ENCODE results near the gene PTPRD.
A peak's percentile ranks its signal among the peaks of the same experiment; 100 is the strongest.

Gene PTPRD

GRCh38 chr9:8696516-8696915, 1916.3 kb downstream of the PTPRD start:
- no peak for DNase-seq

GRCh38 chr9:8694983-8695588, 1917.7 kb downstream of the PTPRD start:
- no peak for DNase-seq

GRCh38 chr9:8693464-8693863, 1919.3 kb downstream of the PTPRD start:
- DNase-seq: no peak

GRCh38 chr9:8686516-8686915, 1926.3 kb downstream of the PTPRD start:
- DNase-seq: no peak

DNA sequence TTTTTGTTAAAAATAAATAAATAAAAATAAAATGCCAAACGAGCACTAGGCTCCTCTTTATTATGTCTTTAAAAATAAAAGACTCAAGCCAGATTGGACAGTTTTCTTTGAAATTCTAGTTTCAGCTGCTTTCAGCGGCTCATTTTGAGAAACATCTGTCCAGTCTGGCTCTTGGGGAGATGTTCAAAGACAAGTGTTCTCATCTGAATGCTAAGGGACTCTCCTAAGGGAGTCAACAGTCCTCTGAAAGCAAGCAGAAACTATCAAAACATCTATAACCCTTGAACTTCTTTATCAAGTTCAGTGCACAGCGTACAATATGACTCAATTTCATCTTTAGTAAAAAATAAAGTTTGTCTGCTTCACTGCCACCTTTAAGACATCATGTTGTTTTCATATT, 1927.0 kb downstream of the PTPRD start:
- no peak for DNase-seq

DNA sequence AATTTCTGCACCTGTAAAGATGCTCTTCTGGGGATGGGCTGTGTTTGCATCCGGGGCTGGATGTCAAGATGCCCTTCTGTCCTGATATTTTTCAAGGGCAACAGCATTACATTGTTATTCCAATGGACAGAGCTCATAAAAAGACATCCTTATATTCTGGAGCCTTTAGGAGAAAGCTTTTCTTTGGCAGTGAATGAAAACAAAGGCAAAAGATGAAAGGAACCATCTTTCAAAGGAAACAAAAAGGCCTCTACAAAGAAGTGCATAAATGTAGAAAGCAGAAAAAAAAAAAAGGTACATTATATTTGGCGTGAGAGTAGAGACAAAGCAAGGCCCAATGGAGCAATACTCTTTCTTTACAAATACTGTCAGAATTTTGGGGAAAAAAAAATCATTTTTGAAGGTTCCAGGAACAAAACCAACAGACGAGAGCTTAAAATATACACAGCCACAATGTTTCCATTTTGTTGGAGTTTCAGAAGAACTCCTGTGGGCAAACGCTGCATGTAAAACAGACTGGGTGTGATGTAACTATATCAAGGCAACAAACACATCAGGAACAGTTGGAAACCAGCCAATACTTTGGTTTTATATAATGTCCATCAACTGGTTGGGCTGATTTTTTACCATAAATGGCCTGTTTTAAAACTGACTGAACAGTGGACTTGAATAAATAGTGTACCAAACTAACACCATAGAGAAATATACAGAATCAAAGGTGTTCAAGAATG, 1927.7 kb downstream of the PTPRD start:
- DNase-seq: no peak

DNA sequence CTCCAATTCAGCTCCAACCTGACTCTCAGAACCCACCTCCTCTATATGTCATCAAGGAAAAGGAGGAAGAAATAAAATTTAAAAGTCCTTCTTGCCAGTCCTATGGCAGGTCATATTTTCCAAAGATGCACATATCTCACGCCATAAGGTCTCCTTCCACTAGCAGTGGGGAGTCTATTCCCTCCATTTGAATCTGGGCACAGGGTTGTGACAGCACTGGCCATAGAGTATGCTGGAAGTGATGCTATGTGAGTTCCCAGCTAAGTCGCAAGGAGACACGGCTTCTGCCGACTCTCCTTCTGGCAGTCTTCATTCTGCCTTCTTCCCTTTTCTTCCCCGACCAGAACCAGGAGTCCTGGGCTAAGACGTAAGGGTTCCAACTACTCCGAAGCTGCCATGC, 1929.3 kb downstream of the PTPRD start:
- DNase-seq: no peak

DNA sequence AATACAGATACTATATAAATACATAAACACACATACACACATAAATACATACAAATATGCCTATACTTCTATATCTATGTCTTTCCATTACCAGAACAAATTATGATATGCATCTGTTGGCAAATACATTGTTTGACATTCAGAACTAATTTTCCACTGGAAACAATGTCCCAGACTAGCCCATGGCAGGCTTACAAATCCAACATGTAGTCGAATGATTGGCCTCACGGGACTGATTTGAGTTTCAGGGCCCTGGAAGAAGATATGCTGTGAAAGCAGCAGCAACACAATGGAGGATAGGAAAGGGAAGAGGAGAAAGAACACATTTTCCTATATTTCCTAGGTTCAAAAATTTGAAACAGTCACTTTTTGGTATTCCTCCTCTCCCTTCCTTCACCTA, 1932.1 kb downstream of the PTPRD start:
- DNase-seq: no peak

- no peak for DNase-seq
Measured at GRCh38 chr9:8680157-8680556, 1932.6 kb downstream of the PTPRD start.

GRCh38 chr9:8679371-8679822, 1933.4 kb downstream of the PTPRD start:
- peak in 5 of 51 donors; percentile 4 to 63 (median 12) for DNase-seq

DNA sequence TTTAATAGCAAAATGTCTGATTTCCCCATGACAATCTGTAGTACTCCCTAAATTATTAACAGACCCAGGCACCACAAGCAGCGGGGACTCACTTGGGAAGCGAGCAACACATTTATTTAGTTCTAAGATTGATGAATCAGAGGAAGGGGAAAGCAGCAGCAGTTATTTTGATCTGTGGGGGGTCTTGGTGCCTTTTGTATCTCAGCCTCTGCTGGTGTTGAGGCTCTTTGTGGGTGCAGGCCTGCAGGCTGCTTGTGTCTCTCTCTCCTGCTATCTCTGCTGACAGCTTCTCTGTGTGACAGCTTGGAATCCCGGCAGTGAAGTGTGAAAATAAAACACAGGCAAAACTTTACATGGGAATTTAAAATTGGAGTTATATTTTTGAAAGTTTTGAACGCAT, 1935.1 kb downstream of the PTPRD start:
- no peak for DNase-seq

DNA sequence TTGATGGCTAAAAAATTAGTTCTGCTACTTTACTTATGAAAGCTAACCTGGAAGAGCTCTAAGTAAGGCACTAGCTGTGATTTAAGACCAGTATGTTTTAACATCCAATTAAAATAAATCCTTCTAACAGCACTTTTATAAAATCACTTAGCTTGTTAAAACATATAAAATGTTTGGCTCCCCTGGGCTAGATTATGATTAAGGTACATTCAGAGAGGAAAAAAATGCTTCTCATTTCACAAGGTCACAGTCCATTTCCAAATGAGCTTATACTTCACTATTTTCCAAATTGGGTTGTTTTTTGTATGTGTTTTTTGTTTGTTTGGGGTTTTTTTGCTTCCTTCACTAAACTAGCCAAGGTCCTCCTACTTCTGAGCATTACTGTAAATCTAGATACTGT, 1938.3 kb downstream of the PTPRD start:
- DNase-seq: no peak

- no peak for DNase-seq
Measured at GRCh38 chr9:8673830-8674229, 1939.0 kb downstream of the PTPRD start.

- DNase-seq: no peak
Measured at GRCh38 chr9:8670751-8671150, 1942.1 kb downstream of the PTPRD start.

- DNase-seq: no peak
Measured at GRCh38 chr9:8668751-8669150, 1944.1 kb downstream of the PTPRD start.

DNA sequence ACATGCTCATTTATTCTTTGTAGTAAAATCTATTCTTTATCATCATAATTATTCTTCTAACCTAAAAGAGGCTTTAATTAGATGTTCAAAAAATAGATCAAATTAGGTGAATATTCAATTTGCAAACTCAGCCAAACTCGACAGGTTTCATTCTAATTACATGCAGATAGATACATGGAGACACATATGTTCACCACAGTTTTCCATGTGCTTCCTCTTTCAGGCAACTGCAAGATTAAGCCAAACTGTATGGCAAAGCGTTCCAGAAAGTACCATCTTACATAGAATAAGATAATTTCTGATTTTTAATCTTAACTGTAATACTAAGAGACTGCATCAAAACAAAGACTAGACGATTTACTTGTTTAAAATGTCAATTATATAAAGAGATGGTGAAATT, 1944.6 kb downstream of the PTPRD start:
- DNase-seq: no peak

DNA sequence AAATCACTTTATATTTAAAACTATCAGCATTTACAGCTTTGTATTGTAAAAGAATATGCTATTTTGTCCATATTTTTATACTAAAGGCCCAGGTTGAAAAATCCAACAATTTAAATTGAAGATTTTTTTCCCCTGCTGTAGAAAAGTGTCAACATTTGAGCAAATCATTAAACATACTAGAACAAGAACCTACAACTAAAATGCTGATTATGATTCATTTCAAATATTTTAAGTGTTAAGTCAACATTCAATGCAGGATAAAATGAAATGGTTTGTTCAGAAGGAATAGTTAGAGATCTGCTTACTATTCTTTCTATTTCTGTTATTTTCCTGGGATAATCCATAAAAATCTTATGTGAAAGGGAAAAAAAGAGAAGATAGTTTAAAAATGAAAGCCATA, 1946.7 kb downstream of the PTPRD start:
- DNase-seq: no peak

GRCh38 chr9:8660383-8660782, 1952.4 kb downstream of the PTPRD start:
- peak in 16 of 51 donors; percentile 5 to 58 (median 20) for DNase-seq

- no peak for DNase-seq
Measured at GRCh38 chr9:8659108-8659507, 1953.7 kb downstream of the PTPRD start.

DNA sequence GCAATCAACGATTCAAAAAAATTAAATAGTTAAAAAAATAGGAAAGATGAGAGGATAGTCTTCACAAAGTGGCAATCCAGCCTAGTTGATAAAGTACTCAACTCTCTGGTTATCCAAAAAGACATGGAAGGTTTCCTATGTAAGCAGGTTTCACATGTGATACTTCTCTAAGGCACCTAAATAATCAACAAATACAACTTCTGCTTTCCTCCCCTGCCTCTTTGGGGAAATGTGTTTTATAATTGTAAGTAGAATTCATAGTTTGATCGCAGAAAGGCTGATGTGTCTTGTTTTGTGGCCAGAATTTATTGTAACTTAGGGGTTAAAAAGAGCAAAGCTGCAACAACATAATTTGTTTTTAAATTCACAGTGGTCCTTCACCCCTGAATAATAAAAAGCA, 1957.7 kb downstream of the PTPRD start:
- DNase-seq: no peak

GRCh38 chr9:8653855-8654254, 1958.9 kb downstream of the PTPRD start:
- DNase-seq: no peak

DNA sequence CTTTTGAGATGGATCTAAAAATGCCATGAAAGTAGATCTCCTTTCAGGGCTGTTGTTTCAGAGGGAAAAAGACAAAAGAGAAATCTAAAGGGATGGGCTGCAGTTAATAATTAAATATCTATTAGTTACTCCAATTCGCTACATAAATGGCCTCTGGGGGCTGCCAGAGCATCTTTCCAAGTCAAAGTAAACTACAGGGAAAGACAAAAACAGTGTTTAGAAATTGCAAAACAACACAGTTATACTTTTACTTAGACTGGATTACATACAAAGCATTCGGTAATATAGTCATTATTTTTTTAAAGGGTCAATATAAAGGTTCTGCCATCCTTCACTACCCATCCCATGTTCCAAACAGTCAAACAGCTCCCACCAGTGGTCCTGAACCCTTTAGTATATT, 1959.7 kb downstream of the PTPRD start:
- DNase-seq: no peak

DNA sequence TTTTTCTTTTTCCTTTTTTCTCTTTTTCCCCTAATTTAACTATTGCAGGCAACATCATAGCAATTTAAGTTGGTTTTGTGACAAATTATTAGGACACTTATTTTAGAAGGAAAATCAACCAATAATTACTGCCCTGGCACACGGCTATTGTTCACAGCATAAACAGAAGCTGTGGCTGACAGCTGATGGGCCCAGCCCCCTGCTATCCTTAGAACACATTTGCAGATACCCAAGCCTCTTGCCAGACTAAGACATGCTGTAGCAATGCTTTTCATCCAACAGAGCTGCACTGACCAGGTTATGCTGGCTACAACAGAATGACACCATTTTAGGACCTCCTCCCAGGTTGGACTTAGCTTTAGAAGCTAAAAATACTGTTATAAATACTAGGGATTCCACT, 1960.5 kb downstream of the PTPRD start:
- no peak for DNase-seq

DNA sequence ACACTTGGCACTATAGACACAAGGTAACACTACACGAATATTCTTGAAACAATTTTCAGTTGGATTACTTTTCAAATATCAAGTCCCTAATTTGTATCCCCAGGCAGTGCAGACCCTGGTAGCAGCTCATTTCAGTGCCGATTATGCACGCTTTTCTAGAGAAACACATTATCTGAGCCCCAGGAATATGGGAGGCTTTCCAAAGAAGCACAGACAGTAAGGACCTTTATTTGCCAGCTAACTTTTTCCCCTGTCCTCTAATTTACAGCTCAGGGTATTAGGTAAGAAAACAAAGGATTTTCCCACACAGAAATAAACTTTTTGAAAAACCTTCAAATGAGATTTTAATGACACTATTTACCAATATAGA, 1961.0 kb downstream of the PTPRD start:
- peak in 2 of 51 donors; percentile 11 to 23 for DNase-seq
